ENCODE data around the gene EYS.

EYS gene

GRCh38 chr6:65221153-65221552 lies 485.9 kb downstream of the EYS start:
- no peak for DNase-seq (ENCODE audit: low read depth in 3 of 3)

- DNase-seq (ENCODE audit: low read depth in 3 of 3) = no peak
Observed at GRCh38 chr6:65202738-65203137, 504.3 kb downstream of the EYS start.

GRCh38 chr6:65199683-65200082 lies 507.3 kb downstream of the EYS start:
- no peak for DNase-seq (ENCODE audit: low read depth in 3 of 3)

- DNase-seq (ENCODE audit: low read depth in 3 of 3) = no peak
Observed at GRCh38 chr6:65199121-65199520, 507.9 kb downstream of the EYS start.

GRCh38 chr6:65191471-65191870 lies 515.6 kb downstream of the EYS start:
- DNase-seq (ENCODE audit: low read depth in 3 of 3) = no peak

GRCh38 chr6:65189236-65189881 lies 517.7 kb downstream of the EYS start:
- no peak for DNase-seq (ENCODE audit: low read depth in 3 of 3)

GRCh38 chr6:65186826-65187225 lies 520.2 kb downstream of the EYS start:
- no peak for DNase-seq (ENCODE audit: low read depth in 3 of 3)

- DNase-seq (ENCODE audit: low read depth in 3 of 3) = no peak
Observed at GRCh38 chr6:65182681-65183080, 524.3 kb downstream of the EYS start.

GRCh38 chr6:65170273-65170672 lies 536.8 kb downstream of the EYS start:
- no peak for DNase-seq (ENCODE audit: low read depth in 3 of 3)

- no peak for DNase-seq (ENCODE audit: low read depth in 3 of 3)
Observed at GRCh38 chr6:65161661-65162060, 545.4 kb downstream of the EYS start.

- no peak for DNase-seq (ENCODE audit: low read depth in 3 of 3)
Observed at GRCh38 chr6:65157025-65157424, 550.0 kb downstream of the EYS start.

- DNase-seq (ENCODE audit: low read depth in 3 of 3) = no peak
Observed at GRCh38 chr6:65155083-65155482, 551.9 kb downstream of the EYS start.

- DNase-seq (ENCODE audit: low read depth in 3 of 3) = no peak
Observed at GRCh38 chr6:65149841-65150240, 557.2 kb downstream of the EYS start.

GRCh38 chr6:65148839-65149238 lies 558.2 kb downstream of the EYS start:
- no peak for DNase-seq (ENCODE audit: low read depth in 3 of 3)

- no peak for DNase-seq (ENCODE audit: low read depth in 3 of 3)
Observed at GRCh38 chr6:65135567-65135966, 571.5 kb downstream of the EYS start.

GRCh38 chr6:65126667-65127066 lies 580.4 kb downstream of the EYS start:
- no peak for DNase-seq (ENCODE audit: low read depth in 3 of 3)

- no peak for DNase-seq (ENCODE audit: low read depth in 3 of 3)
Observed at GRCh38 chr6:65123521-65123920, 583.5 kb downstream of the EYS start.

- DNase-seq (ENCODE audit: low read depth in 3 of 3) = no peak
Observed at GRCh38 chr6:65117817-65118409, 589.1 kb downstream of the EYS start.

- no peak for DNase-seq (ENCODE audit: low read depth in 3 of 3)
Observed at GRCh38 chr6:65116326-65116725, 590.7 kb downstream of the EYS start.

- DNase-seq (ENCODE audit: low read depth in 3 of 3) = no peak
Observed at GRCh38 chr6:65113581-65113980, 593.4 kb downstream of the EYS start.

GRCh38 chr6:65112435-65112834 lies 594.6 kb downstream of the EYS start:
- no peak for DNase-seq (ENCODE audit: low read depth in 3 of 3)

- DNase-seq (ENCODE audit: low read depth in 3 of 3) = no peak
Observed at GRCh38 chr6:65110031-65110430, 597.0 kb downstream of the EYS start.

GRCh38 chr6:65098349-65098748 lies 608.7 kb downstream of the EYS start:
- no peak for DNase-seq (ENCODE audit: low read depth in 3 of 3)

GRCh38 chr6:65091561-65091960 lies 615.5 kb downstream of the EYS start:
- DNase-seq (ENCODE audit: low read depth in 3 of 3) = no peak

Data from stimulated activated CD4-positive, alpha-beta T cell treated with anti-CD3 and anti-CD28 coated beads, TNF-alpha, amount 100 ng/mL, for 24 hours (primary cell).